Astrocyte of the spinal cord (primary cell): ENCODE results near the gene ASZ1.
"Not testable (repeated sequence)": the region's sequence is repeated elsewhere in the genome, so short reads cannot be mapped to it uniquely, and the experiment has no call there.

Experiments used
- DNase-seq: peaks from one replicate; pipeline ENCODE4 v3.0.0; 2011; ENCODE audit warnings: low read depth, low spot score
- H3K4me3 ChIP-seq: 2 replicates; pipeline ENCODE4 v1.5.1; 2011; ENCODE audit warnings: low read depth, mild to moderate bottlenecking, low read length, moderate library complexity
- CTCF ChIP-seq: IDR thresholded peaks from 2 replicates; pipeline ENCODE4 v1.5.1; 2012; ENCODE audit warnings: low read depth, mild to moderate bottlenecking, low read length, inconsistent platforms
- in situ Hi-C: cut with HindIII; loops from 2 replicates; pipeline ENCODE4 v1.10.0; 2017; ENCODE audit warnings: low sequenced_read_pairs

ASZ1 gene

DNA sequence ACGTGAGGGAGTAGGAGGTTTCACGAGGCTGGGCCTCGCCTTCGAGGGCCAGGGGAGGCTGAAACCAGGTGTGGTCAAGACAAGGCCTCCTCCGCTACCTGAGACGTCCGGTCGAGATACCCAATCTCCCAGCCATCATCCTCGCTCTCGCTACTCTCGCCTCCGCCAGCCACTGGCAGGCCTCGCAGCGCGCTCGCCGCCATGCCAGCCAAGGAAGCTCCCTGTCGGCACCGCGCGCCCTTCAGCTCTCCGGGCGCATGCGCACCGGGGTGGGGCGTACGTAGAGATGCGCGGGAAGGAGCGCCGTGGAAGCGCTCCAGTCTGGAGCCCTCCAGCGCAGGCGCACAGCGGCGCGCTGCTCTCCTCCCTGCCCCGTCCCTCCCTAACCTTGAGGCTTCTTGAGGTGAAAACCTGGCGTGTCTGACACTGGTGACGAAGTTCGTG is at the start of gene ASZ1:
ASZ1 (minus strand) TSS at position 236 of the 444 bp plus-strand sequence; CDS start at position 203, 33 bp downstream.
- no peak for TF ChIP-seq CTCF
- in situ Hi-C loops: no loop called here

DNA sequence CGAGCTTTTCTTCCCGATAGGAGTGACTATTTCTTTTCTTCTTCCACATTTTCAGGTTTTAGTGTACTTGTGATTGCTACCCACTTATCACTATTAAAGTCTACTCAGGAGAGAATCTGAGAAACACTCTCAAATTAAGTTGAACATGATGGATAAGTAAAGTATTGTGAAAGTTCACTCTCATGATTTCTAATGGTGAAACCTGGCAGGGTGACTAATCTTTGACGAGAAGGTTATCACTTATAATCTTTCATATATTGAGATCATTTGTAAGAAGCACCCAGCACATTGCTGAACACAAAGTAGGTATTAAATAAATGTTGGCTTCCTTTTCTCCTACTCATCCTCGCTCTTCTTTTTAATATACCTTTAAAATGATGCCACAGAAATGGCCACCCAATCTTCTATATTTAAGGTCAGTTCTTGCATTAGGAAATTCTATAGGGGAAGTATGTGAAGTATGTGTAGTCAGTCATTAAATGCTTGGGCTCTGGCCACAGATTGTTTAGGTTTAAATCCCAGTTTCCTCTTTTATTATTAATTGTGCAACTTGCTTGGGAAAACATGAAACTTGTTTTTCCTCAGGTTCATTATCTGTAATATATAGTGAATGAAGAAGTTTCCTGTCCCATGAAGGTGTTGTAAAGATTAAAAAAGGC is 49.4 kb upstream of the ASZ1 start:
- no peak for TF ChIP-seq CTCF
- in situ Hi-C loops: no loop called here
- DNase-seq: no peak
- no peak overlapping the region for H3K4me3 ChIP-seq

More for the DNA sequence above, at the start of gene ASZ1:
- no peak within 1 kb of the TSS for H3K4me3 ChIP-seq
- no peak for DNase-seq

- in situ Hi-C loops: no loop called here
- no peak for DNase-seq
- TF ChIP-seq CTCF: no peak
- H3K4me3 ChIP-seq: no peak overlapping the region
Observed at GRCh38 chr7:117472335-117472734, 45.0 kb upstream of the ASZ1 start.

DNA sequence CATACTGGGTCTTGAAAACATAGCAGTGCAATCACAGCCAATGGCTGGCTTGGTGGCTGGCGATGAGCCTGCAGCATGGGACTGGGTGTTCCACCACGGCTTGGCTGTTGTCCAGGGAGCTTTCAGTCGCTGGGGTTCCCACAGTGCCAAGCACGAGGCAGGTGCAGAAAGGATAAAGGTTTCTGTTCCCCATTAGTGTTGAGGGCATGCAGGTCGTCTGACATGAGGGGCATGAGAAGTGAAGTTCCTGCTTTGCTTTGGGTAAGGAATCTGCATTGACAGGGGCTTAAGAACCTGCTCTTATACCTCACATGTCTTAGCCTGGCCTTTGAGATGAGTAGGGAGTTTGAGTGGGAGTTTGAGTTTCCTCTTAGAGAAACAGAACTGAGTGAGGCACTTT is 43.5 kb upstream of the ASZ1 start:
- no peak overlapping the region for H3K4me3 ChIP-seq
- in situ Hi-C loops: no loop called here
- no peak for TF ChIP-seq CTCF
- DNase-seq: no peak

DNA sequence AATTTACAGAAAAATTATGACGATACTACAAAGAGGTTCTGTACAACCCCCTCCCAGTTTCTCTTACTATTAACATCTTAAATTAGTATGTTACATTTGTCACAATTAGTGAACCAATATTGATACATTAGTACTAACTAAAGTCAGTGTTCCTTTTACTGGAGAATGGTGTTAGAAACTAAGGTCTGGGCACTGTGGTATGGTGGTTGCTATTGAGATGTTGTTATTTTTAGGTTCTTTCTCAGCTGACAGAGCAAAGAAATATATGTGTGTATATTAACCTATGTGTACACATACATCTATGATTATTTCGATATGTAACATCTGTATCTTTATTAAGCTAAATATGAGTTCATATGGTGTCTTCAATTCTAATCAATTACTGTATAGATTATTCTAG is 40.9 kb upstream of the ASZ1 start:
- H3K4me3 ChIP-seq: no peak overlapping the region
- no peak for TF ChIP-seq CTCF
- no peak for DNase-seq
- in situ Hi-C loops: no loop called here

DNA sequence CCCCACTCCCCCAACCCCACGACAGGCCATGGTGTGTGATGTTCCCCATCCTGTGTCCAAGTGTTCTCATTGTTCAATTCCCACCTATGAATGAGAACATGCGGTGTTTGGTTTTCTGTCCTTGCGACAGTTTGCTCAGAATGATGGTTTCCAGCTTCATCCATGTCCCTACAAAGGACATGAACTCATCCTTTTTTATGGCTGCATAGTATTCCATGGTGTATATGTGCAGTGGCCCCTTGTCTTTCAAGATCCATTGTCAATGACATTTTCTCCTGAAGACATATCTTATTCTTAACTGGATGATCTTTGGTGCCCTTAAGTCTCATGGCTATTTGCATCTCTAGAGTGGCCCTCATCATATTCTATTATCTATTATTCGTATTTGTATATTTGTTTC is 33.5 kb upstream of the ASZ1 start:
- H3K4me3 ChIP-seq, DNase-seq, in situ Hi-C loops: not testable (repeated sequence)

DNA sequence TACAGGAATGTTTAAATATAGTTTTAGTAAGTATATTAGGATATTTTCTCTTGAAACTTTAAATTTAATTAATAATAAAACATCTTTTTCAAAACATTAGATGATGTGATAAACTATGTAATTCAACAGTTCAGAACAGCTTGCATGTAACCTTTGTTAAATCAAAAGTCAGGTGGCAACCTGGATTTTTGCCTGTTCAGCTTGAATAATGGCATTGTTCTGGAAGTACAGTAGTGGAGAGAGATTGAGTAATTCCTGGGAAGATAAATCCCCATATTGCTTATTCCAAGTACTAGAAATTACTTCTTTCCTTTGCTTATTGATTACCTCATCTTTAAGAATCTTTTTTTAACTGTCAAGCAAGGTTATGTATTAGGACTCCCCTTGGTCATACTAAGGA is 32.4 kb upstream of the ASZ1 start:
- TF ChIP-seq CTCF: no peak
- DNase-seq: no peak
- in situ Hi-C loops: no loop called here
- no peak overlapping the region for H3K4me3 ChIP-seq
